Thyroid gland (tissue), 4 donors: ENCODE measurements around the gene MAPK1.
A peak's percentile ranks its signal among the peaks of the same experiment; 100 is the strongest.

ENCODE experiments used
- POLR2A ChIP-seq, 2 donors: fragments of 450-650 bp; IDR thresholded peaks; one replicate each; pipeline ENCODE4 v1.6.1; 2017; ENCODE audit warnings: antibody characterized with exemption in 2 of 2, mild to moderate bottlenecking in 2 of 2, moderate library complexity in 1 of 2
- TF ChIP-seq, protein P1 (sequence below), 6 experiments: fragments of 200-600 bp in 3 of 6; fragments of 450-650 bp in 3 of 6; sonication (generic) in 3 of 6; IDR thresholded peaks; one replicate each; pipeline ENCODE4 v1.5.1; 2016 to 2019; ENCODE audit warnings: antibody characterized with exemption in 6 of 6, mild to moderate bottlenecking in 2 of 6, inconsistent platforms in 1 of 6, moderate library complexity in 1 of 6

DNA sequence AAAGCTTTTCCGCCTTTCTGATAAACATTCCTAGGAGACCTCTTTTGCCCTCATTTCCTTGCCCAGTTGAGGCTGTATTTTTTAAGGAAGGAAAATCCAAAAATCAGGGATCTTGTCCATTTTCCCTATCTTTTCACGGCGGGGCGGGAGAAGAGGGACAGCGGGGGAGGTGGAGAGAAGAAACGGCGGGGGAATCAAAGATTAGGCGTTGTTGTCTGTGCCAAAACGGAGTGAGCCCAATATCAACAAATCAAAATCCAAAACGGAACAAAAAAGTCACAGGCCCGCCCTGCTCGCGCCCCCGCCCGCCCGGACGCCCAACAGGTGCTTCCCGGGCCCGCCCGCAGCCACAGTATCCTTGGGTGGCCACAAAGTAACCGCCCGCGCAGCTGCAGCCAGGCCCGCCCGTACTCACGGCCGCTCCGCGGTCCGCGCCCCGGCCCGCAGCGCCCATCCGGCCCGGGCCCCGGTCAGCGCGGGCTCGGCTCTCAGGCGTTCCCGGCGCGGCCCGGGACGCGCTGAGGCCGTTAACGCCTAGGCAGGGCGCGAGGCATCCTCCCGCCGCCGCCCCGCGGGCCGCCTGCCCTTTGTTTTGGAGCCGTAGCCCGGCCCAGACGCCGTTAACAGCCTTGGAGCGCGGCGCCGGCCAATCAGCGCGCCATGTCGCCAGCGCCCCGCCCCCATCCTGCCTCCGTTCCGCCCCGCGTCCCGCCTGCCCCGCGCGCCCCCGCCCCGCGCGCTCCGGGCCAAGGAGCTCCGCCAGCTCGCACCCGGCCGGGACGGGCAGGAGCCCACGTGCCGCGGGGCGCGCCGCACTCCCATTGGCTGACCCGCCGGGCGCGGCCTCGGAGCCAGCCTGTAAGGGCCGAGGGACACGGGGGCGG, 132.0 kb downstream of the MAPK1 start, which contains the start of gene YPEL1:
- TF ChIP-seq, protein P1, sequence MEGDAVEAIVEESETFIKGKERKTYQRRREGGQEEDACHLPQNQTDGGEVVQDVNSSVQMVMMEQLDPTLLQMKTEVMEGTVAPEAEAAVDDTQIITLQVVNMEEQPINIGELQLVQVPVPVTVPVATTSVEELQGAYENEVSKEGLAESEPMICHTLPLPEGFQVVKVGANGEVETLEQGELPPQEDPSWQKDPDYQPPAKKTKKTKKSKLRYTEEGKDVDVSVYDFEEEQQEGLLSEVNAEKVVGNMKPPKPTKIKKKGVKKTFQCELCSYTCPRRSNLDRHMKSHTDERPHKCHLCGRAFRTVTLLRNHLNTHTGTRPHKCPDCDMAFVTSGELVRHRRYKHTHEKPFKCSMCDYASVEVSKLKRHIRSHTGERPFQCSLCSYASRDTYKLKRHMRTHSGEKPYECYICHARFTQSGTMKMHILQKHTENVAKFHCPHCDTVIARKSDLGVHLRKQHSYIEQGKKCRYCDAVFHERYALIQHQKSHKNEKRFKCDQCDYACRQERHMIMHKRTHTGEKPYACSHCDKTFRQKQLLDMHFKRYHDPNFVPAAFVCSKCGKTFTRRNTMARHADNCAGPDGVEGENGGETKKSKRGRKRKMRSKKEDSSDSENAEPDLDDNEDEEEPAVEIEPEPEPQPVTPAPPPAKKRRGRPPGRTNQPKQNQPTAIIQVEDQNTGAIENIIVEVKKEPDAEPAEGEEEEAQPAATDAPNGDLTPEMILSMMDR (IDR thresholded peaks at IDR 0.05), result peak in 1 of 6 experiments; percentile 10
- peak; percentile 58 to 99 for TF ChIP-seq POLR2A (IDR thresholded peaks at IDR 0.05)
